ENCODE data around the gene GAGE12C.
"Not testable (repeated sequence)": the region's sequence is repeated elsewhere in the genome, so short reads cannot be mapped to it uniquely, and the experiment has no call there.

DNA sequence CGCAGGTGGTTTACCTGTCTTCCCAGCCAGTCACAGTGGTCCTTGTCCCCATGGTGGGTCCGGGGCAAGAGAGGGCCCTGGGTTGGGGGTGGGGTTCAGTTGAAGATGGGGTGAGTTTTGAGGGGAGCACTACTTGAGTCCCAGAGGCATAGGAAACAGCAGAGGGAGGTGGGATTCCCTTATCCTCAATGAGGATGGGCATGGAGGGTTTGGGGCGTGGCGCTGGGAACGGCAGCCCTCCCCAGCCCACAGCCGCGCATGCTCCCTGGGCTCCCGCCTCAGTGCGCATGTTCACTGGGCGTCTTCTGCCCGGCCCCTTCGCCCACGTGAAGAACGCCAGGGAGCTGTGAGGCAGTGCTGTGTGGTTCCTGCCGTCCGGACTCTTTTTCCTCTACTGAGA is 38.1 kb downstream of the GAGE12C start, which contains the start of gene GAGE12G:
- not testable (repeated sequence) for TF ChIP-seq CTCF, POLR2AphosphoS5, POLR2A (IDR thresholded peaks at IDR 0.05)

Measured in prostate gland (tissue), 2 donors.